Sigmoid colon (tissue), 7 donors: ENCODE data around the gene BORCS5. TPM values are rescaled to one million over a fixed set of nuclear protein-coding genes. Genes with fewer than 3 reads are reported as not detected.

Experiments
- DNase-seq: peaks from one replicate; pipeline ENCODE4 v3.0.0-alpha.2; 2019
- H3K27ac ChIP-seq, 4 donors: fragments of 200-600 bp; sonication (generic); one replicate each; pipeline ENCODE4 v1.5.1; 2016 to 2019; ENCODE audit warnings: mild to moderate bottlenecking in 1 of 4
- H3K27me3 ChIP-seq, 3 donors: fragments of 200-600 bp; sonication (generic); one replicate each; pipeline ENCODE4 v1.5.1; 2019; ENCODE audit warnings: mild to moderate bottlenecking in 1 of 3
- H3K36me3 ChIP-seq, 4 donors: fragments of 200-600 bp; sonication (generic); one replicate each; pipeline ENCODE4 v1.5.1; 2016 to 2019
- H3K4me1 ChIP-seq, 4 donors: fragments of 200-600 bp; sonication (generic); one replicate each; pipeline ENCODE4 v1.5.1; 2017 to 2019
- H3K4me3 ChIP-seq, 4 donors: fragments of 200-600 bp; sonication (generic); one replicate each; pipeline ENCODE4 v1.5.1; 2017 to 2019; ENCODE audit warnings: mild to moderate bottlenecking in 2 of 4, moderate library complexity in 1 of 4
- H3K9me3 ChIP-seq, 4 donors: fragments of 200-600 bp in 3 of 4; sonication (generic) in 3 of 4; one replicate each; pipeline versions ENCODE4 v1.5.1 to v1.6.1; 2013 to 2019
- EP300 ChIP-seq, 4 donors: sonication (generic); formaldehyde crosslinking; IDR thresholded peaks; one replicate each; pipeline ENCODE4 v1.6.1; 2017; ENCODE audit warnings: antibody characterized with exemption in 4 of 4
- POLR2A ChIP-seq, 2 donors: fragments of 450-650 bp; IDR thresholded peaks; one replicate each; pipeline ENCODE4 v1.6.1; 2016; ENCODE audit warnings: antibody characterized with exemption in 2 of 2, mild to moderate bottlenecking in 2 of 2, moderate library complexity in 2 of 2
- POLR2AphosphoS5 ChIP-seq, 4 donors: sonication (generic); formaldehyde crosslinking; IDR thresholded peaks; one replicate each; pipeline ENCODE4 v1.6.1; 2017; ENCODE audit warnings: antibody characterized with exemption in 4 of 4
- WGBS, 2 donors: extraction: QIAGEN DNeasy Blood & Tissue Kit; methylation state at CpG; one replicate each; pipeline ENCODE4 v1.1.7; 2013; 5-methylcytosine and 5-hydroxymethylcytosine counted together
- intact Hi-C: fragments of 100-400 bp; cut with DNase I; formaldehyde crosslinking; loops from one replicate; pipeline ENCODE4 v1.15.1; 2023
- polyA plus RNA-seq, 3 donors: library from polyadenylated mRNA; stranded (reverse); fragments of 200-250 nt; gene quantifications; one replicate each; pipeline ENCODE4 v1.2.3, GENCODE V29; 2013
- total RNA-seq, 4 donors: library from RNA; depleted of rRNA; stranded (reverse); fragments of >200 nt; gene quantifications; one replicate each; pipeline ENCODE4 v1.1.0, GENCODE V29; 2016
- TF ChIP-seq, protein P1 (sequence below), 4 experiments: fragments of 450-650 bp in 3 of 4; fragments of 200-600 bp in 1 of 4; IDR thresholded peaks; one replicate each; pipeline ENCODE4 v1.5.1; 2016 to 2019; ENCODE audit warnings: antibody characterized with exemption in 4 of 4, mild to moderate bottlenecking in 3 of 4, moderate library complexity in 2 of 4
- donor health status: healthy with polysubstance abuse.
- donor health status: Bipolar disorder and iron deficiency.
- donor health status: healthy.

The BORCS5 gene
- total and polyA plus RNA-seq, 7 donors = 3.7 to 25.3 (median 7.1) TPM

GRCh38 chr12:12398026-12398859, 41.4 kb downstream of the BORCS5 start:
- no peak overlapping the region for H3K4me3 ChIP-seq
- DNase-seq = peak; percentile 88

DNA sequence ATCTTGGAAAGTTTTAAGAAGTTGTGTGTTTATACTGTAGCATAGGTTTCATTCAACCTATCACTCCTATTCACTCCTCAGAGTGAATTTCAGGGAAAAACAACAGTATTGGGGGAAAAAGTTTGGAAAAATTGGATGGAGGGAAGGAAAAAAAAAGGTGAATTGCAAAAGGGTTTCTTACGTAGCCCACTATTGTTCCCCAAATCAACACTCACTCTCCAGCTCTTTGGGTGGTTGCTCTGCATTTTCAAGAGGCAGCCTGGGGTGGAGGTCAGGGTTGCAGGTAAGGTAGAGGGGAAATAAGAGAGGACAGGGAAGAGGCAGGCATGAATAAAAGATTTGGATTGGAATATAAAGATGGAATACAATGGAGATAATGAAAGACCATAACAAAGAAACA, 42.3 kb downstream of the BORCS5 start:
- Histone ChIP-seq H3K4me1 (peaks cover 0 to 23% (median 13%) of the 10 kb centered on the region in 4 donors), H3K27me3 (no peaks in the 10 kb centered on the region), H3K4me3 (no peak overlapping the region), H3K36me3 (no peaks in the 10 kb centered on the region), H3K9me3 (no peaks in the 10 kb centered on the region), H3K27ac (peak overlapping the region in 2 of 4 donors; percentile 67 to 72)
- WGBS, 2 donors = 94 to 98% methylated on average over 1 of the region's 1 CpG
- intact Hi-C loops = no loop called here
- DNase-seq = no peak
- no peak for TF ChIP-seq POLR2AphosphoS5 (IDR thresholded peaks at IDR 0.05)
- TF ChIP-seq, protein P1, sequence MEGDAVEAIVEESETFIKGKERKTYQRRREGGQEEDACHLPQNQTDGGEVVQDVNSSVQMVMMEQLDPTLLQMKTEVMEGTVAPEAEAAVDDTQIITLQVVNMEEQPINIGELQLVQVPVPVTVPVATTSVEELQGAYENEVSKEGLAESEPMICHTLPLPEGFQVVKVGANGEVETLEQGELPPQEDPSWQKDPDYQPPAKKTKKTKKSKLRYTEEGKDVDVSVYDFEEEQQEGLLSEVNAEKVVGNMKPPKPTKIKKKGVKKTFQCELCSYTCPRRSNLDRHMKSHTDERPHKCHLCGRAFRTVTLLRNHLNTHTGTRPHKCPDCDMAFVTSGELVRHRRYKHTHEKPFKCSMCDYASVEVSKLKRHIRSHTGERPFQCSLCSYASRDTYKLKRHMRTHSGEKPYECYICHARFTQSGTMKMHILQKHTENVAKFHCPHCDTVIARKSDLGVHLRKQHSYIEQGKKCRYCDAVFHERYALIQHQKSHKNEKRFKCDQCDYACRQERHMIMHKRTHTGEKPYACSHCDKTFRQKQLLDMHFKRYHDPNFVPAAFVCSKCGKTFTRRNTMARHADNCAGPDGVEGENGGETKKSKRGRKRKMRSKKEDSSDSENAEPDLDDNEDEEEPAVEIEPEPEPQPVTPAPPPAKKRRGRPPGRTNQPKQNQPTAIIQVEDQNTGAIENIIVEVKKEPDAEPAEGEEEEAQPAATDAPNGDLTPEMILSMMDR (IDR thresholded peaks at IDR 0.05) = no peak
- no peak for TF ChIP-seq POLR2A (IDR thresholded peaks at IDR 0.05)
- no peak for TF ChIP-seq EP300 (IDR thresholded peaks at IDR 0.05)

More at GRCh38 chr12:12398026-12398859, 41.4 kb downstream of the BORCS5 start:
- peak overlapping the region; percentile 1 to 72 (median 52) for H3K27ac ChIP-seq
- H3K4me1 ChIP-seq = peaks cover 0 to 23% (median 13%) of the 10 kb centered on the region in 4 donors
- no peaks in the 10 kb centered on the region for H3K27me3 ChIP-seq
- H3K9me3 ChIP-seq = no peaks in the 10 kb centered on the region
- WGBS, 2 donors = 69 to 71% methylated on average over 7 of the region's 7 CpGs
- intact Hi-C loops = no loop called here
- no peaks in the 10 kb centered on the region for H3K36me3 ChIP-seq
- TF ChIP-seq, protein P1 (IDR thresholded peaks at IDR 0.05) = no peak
- TF ChIP-seq POLR2AphosphoS5 (IDR thresholded peaks at IDR 0.05) (peak in 2 of 4 donors; percentile 22 to 46), POLR2A (IDR thresholded peaks at IDR 0.05) (no peak), EP300 (IDR thresholded peaks at IDR 0.05) (no peak)

- Histone ChIP-seq H3K4me1 (peaks cover 0 to 23% (median 13%) of the 10 kb centered on the region in 4 donors), H3K4me3 (no peak overlapping the region), H3K27ac (no peak overlapping the region), H3K9me3 (no peaks in the 10 kb centered on the region), H3K27me3 (no peaks in the 10 kb centered on the region), H3K36me3 (no peaks in the 10 kb centered on the region)
- intact Hi-C loops = no loop called here
- 88 to 95% methylated on average over 4 of the region's 4 CpGs for WGBS, 2 donors
- TF ChIP-seq POLR2AphosphoS5 (IDR thresholded peaks at IDR 0.05) = no peak
- TF ChIP-seq, protein P1 (IDR thresholded peaks at IDR 0.05) = no peak
- TF ChIP-seq POLR2A (IDR thresholded peaks at IDR 0.05) = no peak
- no peak for TF ChIP-seq EP300 (IDR thresholded peaks at IDR 0.05)
- no peak for DNase-seq
Measured at GRCh38 chr12:12399776-12400305, 43.0 kb downstream of the BORCS5 start.

- 97 to 98% methylated on average over 3 of the region's 3 CpGs for WGBS, 2 donors
- TF ChIP-seq EP300 (IDR thresholded peaks at IDR 0.05) = no peak
- no peak for TF ChIP-seq POLR2A (IDR thresholded peaks at IDR 0.05)
- TF ChIP-seq, protein P1 (IDR thresholded peaks at IDR 0.05) = no peak
- TF ChIP-seq POLR2AphosphoS5 (IDR thresholded peaks at IDR 0.05) = no peak
- no peak for DNase-seq
- intact Hi-C loops = no loop called here
- Histone ChIP-seq H3K27me3 (no peaks in the 10 kb centered on the region), H3K4me3 (no peak overlapping the region), H3K4me1 (peaks cover 0 to 28% (median 18%) of the 10 kb centered on the region in 4 donors), H3K36me3 (no peaks in the 10 kb centered on the region), H3K27ac (no peak overlapping the region), H3K9me3 (no peaks in the 10 kb centered on the region)
Measured at GRCh38 chr12:12400793-12401192, 43.9 kb downstream of the BORCS5 start.
